K562 (cell line): Measurements from ENCODE around the gene GADD45GIP1. TPM values are rescaled to one million over a fixed set of nuclear protein-coding genes. Genes with fewer than 3 reads are reported as not detected.
A peak's percentile ranks its signal among the peaks of the same experiment; 100 is the strongest.

Experiments
- ATF1 ChIP-seq, 2 experiments: fragments of 450-650 bp in 1 of 2; IDR thresholded peaks; 2 replicates each; pipeline ENCODE4 v1.6.1; 2016; ENCODE audit warnings: missing compliant biosample characterization in 1 of 2, missing genetic modification characterization in 1 of 2
- ATF7 ChIP-seq: fragments of 450-650 bp; IDR thresholded peaks from 2 replicates; pipeline ENCODE4 v1.7.1; 2014; ENCODE audit warnings: mild to moderate bottlenecking, moderate library complexity
- HMGN3 ChIP-seq: IDR thresholded peaks from 2 replicates; pipeline ENCODE4 v1.6.1; 2011; ENCODE audit warnings: borderline replicate concordance, low read depth, mild to moderate bottlenecking, mixed read lengths, low read length; ENCODE audit not compliant: insufficient read length; ENCODE audit errors: extremely low read depth
- LCOR ChIP-seq: sonication (generic); formaldehyde crosslinking; IDR thresholded peaks from 2 replicates; pipeline ENCODE4 v1.8.0; 2022; ENCODE audit warnings: mild to moderate bottlenecking, missing genetic modification reagents
- MCM2 ChIP-seq: fragments of 450-650 bp; IDR thresholded peaks from 2 replicates; pipeline ENCODE4 v1.6.1; 2017; ENCODE audit warnings: low read depth, mild to moderate bottlenecking
- MEIS2 ChIP-seq: fragments of 450-650 bp; IDR thresholded peaks from 2 replicates; pipeline ENCODE4 v1.6.1; 2014; ENCODE audit warnings: mild to moderate bottlenecking; ENCODE audit not compliant: partially characterized antibody
- NEUROD1 ChIP-seq: fragments of 150-350 bp; IDR thresholded peaks from 2 replicates; pipeline ENCODE4 v1.6.1; 2014; ENCODE audit warnings: borderline replicate concordance, low read length, low read depth; ENCODE audit not compliant: partially characterized antibody
- RAD51 ChIP-seq: fragments of 450-650 bp; IDR thresholded peaks from 2 replicates; pipeline ENCODE4 v1.7.1; 2016; ENCODE audit warnings: low read depth, mild to moderate bottlenecking, borderline replicate concordance
- XRCC4 ChIP-seq: IDR thresholded peaks from one replicate; pipeline ENCODE4 v1.6.1; 2011; ENCODE audit not compliant: insufficient read depth, insufficient read length; ENCODE audit errors: extremely low read depth
- ZNF436 ChIP-seq: fragments of 250-450, 450-650 bp; sonication (Bioruptor Pico); formaldehyde crosslinking; IDR thresholded peaks from 2 replicates; pipeline ENCODE4 v1.7.0; 2020; ENCODE audit warnings: mild to moderate bottlenecking
- polyA plus RNA-seq, 8 experiments: library from polyadenylated mRNA; depleted of rRNA in 4 of 8; stranded (reverse) in 5 of 8; unstranded in 3 of 8; fragments of >200 nt; fragmentation: Nextera tagmentation in 2 of 8; fragmentation: Illumina TruSeq in 1 of 8; extraction: Ambion mirVana in 2 of 8; extraction: Trizol in 1 of 8; gene quantifications; 2 replicates each; pipeline versions ENCODE4 v1.2.1 to v1.2.3, GENCODE V29; 2011 to 2014; ENCODE audit warnings: inconsistent platforms in 1 of 8, missing spikeins in 1 of 8
- total RNA-seq, 7 experiments: library from RNA; depleted of rRNA in 6 of 7; stranded (reverse); fragments of >200 nt in 6 of 7; fragmentation: Illumina TruSeq in 2 of 7; extraction: Trizol in 2 of 7; gene quantifications; 2 replicates each; pipeline versions ENCODE4 v1.2.1 to v1.2.3, GENCODE V29; 2011 to 2021; ENCODE audit warnings: low replicate concordance in 1 of 7
- TF ChIP-seq, protein P1 (sequence below), 2 experiments: fragments of 450-650 bp; formaldehyde crosslinking in 1 of 2; IDR thresholded peaks; 2 replicates each; pipeline versions ENCODE4 v1.4.0 to v1.6.1; 2014 to 2020; ENCODE audit warnings: mild to moderate bottlenecking in 2 of 2, borderline replicate concordance in 1 of 2, low read depth in 1 of 2
- TF ChIP-seq, protein P2 (sequence below): fragments of 450-650 bp; IDR thresholded peaks from 2 replicates; pipeline ENCODE4 v1.6.1; 2016; ENCODE audit warnings: borderline replicate concordance
- TF ChIP-seq, protein P3 (sequence below): fragments of 250-450 bp; sonication (Bioruptor Pico); IDR thresholded peaks from 2 replicates; pipeline ENCODE4 v1.9.0; 2021; ENCODE audit warnings: mild to moderate bottlenecking

GADD45GIP1 gene
- total and polyA plus RNA-seq, 9 of the 15 experiments (the other 6 are each of a cell fraction or from before 2014, with no cell fraction given) = 5.1 to 161 (median 29.2) TPM

DNA sequence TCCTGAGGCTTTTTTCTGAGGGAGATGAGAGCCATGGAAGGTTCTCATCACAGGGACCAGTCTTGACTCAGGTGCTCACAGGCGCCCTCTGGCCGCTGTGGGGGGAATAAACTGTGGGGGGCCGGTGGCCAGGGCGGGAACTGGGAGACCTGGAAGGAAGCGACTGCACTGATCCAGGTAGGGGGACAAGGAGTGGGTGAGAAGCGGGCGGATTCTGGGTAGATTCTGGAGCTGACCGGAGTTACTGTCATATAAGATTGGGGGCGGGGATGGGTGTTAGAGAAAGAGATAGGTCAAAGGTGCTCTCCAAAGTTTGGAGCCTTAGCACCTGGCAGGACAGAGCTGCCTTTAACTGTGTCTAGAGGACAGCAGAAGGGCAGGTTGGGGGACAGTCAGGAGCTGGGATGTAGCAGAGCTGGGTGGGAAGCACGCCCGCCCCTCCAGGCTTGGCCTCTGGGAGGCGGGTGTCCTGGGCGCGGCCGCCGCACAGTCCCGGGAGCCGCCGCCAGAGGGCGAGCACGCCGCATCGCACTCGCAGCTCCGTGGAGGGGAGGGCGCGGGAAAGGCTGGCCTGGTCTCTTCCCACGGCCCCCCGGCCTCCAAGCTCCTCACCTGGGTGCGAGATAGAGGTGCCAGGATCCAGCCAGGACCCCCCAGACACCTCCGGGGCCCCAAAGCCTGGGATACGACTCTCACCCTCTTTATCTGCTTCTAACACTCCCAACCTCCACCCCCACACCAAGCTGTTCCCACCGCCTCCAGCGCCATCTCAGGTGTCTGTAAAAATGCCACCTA, 8.2 kb upstream of the GADD45GIP1 start (continued):
- TF ChIP-seq, protein P1, sequence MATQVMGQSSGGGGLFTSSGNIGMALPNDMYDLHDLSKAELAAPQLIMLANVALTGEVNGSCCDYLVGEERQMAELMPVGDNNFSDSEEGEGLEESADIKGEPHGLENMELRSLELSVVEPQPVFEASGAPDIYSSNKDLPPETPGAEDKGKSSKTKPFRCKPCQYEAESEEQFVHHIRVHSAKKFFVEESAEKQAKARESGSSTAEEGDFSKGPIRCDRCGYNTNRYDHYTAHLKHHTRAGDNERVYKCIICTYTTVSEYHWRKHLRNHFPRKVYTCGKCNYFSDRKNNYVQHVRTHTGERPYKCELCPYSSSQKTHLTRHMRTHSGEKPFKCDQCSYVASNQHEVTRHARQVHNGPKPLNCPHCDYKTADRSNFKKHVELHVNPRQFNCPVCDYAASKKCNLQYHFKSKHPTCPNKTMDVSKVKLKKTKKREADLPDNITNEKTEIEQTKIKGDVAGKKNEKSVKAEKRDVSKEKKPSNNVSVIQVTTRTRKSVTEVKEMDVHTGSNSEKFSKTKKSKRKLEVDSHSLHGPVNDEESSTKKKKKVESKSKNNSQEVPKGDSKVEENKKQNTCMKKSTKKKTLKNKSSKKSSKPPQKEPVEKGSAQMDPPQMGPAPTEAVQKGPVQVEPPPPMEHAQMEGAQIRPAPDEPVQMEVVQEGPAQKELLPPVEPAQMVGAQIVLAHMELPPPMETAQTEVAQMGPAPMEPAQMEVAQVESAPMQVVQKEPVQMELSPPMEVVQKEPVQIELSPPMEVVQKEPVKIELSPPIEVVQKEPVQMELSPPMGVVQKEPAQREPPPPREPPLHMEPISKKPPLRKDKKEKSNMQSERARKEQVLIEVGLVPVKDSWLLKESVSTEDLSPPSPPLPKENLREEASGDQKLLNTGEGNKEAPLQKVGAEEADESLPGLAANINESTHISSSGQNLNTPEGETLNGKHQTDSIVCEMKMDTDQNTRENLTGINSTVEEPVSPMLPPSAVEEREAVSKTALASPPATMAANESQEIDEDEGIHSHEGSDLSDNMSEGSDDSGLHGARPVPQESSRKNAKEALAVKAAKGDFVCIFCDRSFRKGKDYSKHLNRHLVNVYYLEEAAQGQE (IDR thresholded peaks at IDR 0.05; ENCODE audit: borderline replicate concordance) = peak; percentile 55; the same call in 1 of the 2 replicates
- TF ChIP-seq, protein P1 (CRISPR knock-in tag; IDR thresholded peaks at IDR 0.05; ENCODE audit: low read depth) = no peak
- no peak for TF ChIP-seq MEIS2
- TF ChIP-seq NEUROD1 = peak; percentile 30
- TF ChIP-seq HMGN3 = peak; percentile 69
- peak; percentile 8; the same call in 1 of the 2 replicates for TF ChIP-seq RAD51
- TF ChIP-seq, protein P2, sequence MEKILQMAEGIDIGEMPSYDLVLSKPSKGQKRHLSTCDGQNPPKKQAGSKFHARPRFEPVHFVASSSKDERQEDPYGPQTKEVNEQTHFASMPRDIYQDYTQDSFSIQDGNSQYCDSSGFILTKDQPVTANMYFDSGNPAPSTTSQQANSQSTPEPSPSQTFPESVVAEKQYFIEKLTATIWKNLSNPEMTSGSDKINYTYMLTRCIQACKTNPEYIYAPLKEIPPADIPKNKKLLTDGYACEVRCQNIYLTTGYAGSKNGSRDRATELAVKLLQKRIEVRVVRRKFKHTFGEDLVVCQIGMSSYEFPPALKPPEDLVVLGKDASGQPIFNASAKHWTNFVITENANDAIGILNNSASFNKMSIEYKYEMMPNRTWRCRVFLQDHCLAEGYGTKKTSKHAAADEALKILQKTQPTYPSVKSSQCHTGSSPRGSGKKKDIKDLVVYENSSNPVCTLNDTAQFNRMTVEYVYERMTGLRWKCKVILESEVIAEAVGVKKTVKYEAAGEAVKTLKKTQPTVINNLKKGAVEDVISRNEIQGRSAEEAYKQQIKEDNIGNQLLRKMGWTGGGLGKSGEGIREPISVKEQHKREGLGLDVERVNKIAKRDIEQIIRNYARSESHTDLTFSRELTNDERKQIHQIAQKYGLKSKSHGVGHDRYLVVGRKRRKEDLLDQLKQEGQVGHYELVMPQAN = peak; percentile 63; the same call in 1 of the 2 replicates
- TF ChIP-seq MCM2 = no peak
- TF ChIP-seq, protein P3, sequence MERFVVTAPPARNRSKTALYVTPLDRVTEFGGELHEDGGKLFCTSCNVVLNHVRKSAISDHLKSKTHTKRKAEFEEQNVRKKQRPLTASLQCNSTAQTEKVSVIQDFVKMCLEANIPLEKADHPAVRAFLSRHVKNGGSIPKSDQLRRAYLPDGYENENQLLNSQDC (CRISPR knock-in tag) = no peak
- peak; percentile 33; the same call in 1 of the 2 replicates for TF ChIP-seq ATF1 (CRISPR knock-in tag; IDR thresholded peaks at IDR 0.05)
- peak; percentile 73 for TF ChIP-seq ATF1 (tag; IDR thresholded peaks at IDR 0.05)
- TF ChIP-seq LCOR = peak; percentile 79
- TF ChIP-seq ATF7 = peak; percentile 73
- no peak for TF ChIP-seq XRCC4
- TF ChIP-seq ZNF436 = no peak
